BJ (cell line): ENCODE measurements around the gene VPS37C. TPM values are rescaled to one million over a fixed set of nuclear protein-coding genes. Genes with fewer than 3 reads are reported as not detected.
A peak's percentile ranks its signal among the peaks of the same experiment; 100 is the strongest.

Experiments used
- CTCF ChIA-PET: fragments of 350-600 bp; formaldehyde crosslinking; extraction: SDS; loops from one replicate; lab custom pipeline; 2021; ENCODE audit warnings: antibody characterized with exemption, inconsistent platforms; lab: Yijun Ruan, JAX
- POLR2A ChIA-PET: fragments of 300-600 bp; sonication (Branson Sonifier 250); formaldehyde crosslinking; extraction: SDS; loops from one replicate; lab custom pipeline; 2021; ENCODE audit warnings: antibody characterized with exemption; lab: Charles Lee
- DNase-seq: peaks from one replicate; pipeline ENCODE4 v3.0.0-alpha.2; 2011; ENCODE audit warnings: low read depth
- H3K27me3 ChIP-seq: 2 replicates; pipeline ENCODE4 v1.6.0; 2011; ENCODE audit warnings: low read length; ENCODE audit not compliant: control insufficient read depth, insufficient read depth
- H3K36me3 ChIP-seq: 2 replicates; pipeline ENCODE4 v1.5.1; 2011; ENCODE audit warnings: low read length; ENCODE audit not compliant: control insufficient read depth, insufficient read depth
- H3K4me3 ChIP-seq: 2 replicates; pipeline ENCODE4 v1.5.1; 2011; ENCODE audit warnings: low read depth, mild to moderate bottlenecking, control low read depth, low read length
- CTCF ChIP-seq: IDR thresholded peaks from 2 replicates; pipeline ENCODE4 v1.5.1; 2011; ENCODE audit warnings: low read depth, mild to moderate bottlenecking, control low read depth, inconsistent platforms, low read length, moderate library complexity; ENCODE audit not compliant: insufficient read depth
- polyA plus RNA-seq: library from polyadenylated mRNA; depleted of rRNA; stranded (reverse); fragments of >200 nt; gene quantifications from 2 replicates; pipeline ENCODE4 v1.2.3, GENCODE V29; 2011

The VPS37C gene
- polyA plus RNA-seq, 1 experiment, result 17.5 TPM

GRCh38 chr11:61155741-61156140 is 5.5 kb downstream of the VPS37C start:
- no peaks in the 10 kb centered on the region for H3K27me3 ChIP-seq
- CTCF ChIA-PET, result no interaction called here
- no peak for DNase-seq
- no peak for TF ChIP-seq CTCF
- no peaks in the 10 kb centered on the region for H3K36me3 ChIP-seq
- H3K4me3 ChIP-seq, result no peak overlapping the region
- POLR2A ChIA-PET, result no interaction called here

GRCh38 chr11:61155312-61155711 is 5.9 kb downstream of the VPS37C start:
- no peak for TF ChIP-seq CTCF
- Histone ChIP-seq H3K27me3 (no peaks in the 10 kb centered on the region), H3K4me3 (no peak overlapping the region), H3K36me3 (no peaks in the 10 kb centered on the region)
- DNase-seq, result no peak
- POLR2A ChIA-PET, result no interaction called here
- CTCF ChIA-PET, result no interaction called here

- Histone ChIP-seq H3K4me3 (no peak overlapping the region), H3K27me3 (no peaks in the 10 kb centered on the region), H3K36me3 (no peaks in the 10 kb centered on the region)
- DNase-seq, result no peak
- CTCF ChIA-PET, result interaction anchor here (0.7 kb wide), 1 partner anchor 140 kb away, joined by 3 read pairs; the partner anchor contains the start of gene VWCE
- POLR2A ChIA-PET, result no interaction called here
- TF ChIP-seq CTCF, result no peak
Observed at GRCh38 chr11:61154528-61154927, 6.7 kb downstream of the VPS37C start.

- CTCF ChIA-PET, result interaction anchor here (0.7 to 1.4 kb wide), 3 partner anchors 14 to 141 kb away, joined by 3 to 4 read pairs (median 4); partner anchors contain the start of gene VWCE
- Histone ChIP-seq H3K4me3 (no peak overlapping the region), H3K27me3 (no peaks in the 10 kb centered on the region), H3K36me3 (no peaks in the 10 kb centered on the region)
- no peak for DNase-seq
- TF ChIP-seq CTCF, result peak; percentile 3; the same call in 1 of the 2 replicates
- POLR2A ChIA-PET, result no interaction called here
Observed at GRCh38 chr11:61153593-61154095, 7.6 kb downstream of the VPS37C start.

GRCh38 chr11:61152816-61153592 is 8.2 kb downstream of the VPS37C start:
- Histone ChIP-seq H3K4me3 (no peak overlapping the region), H3K27me3 (no peaks in the 10 kb centered on the region), H3K36me3 (peaks cover 2% of the 10 kb centered on the region; the same call in 1 of the 2 replicates)
- DNase-seq, result peak; percentile 62
- TF ChIP-seq CTCF, result no peak
- ChIA-PET CTCF (interaction anchor here (0.7 to 1.4 kb wide), 3 partner anchors 14 to 34 kb away, joined by 3 to 4 read pairs (median 4); no protein-coding TSS in a partner anchor), POLR2A (no interaction called here)
